Transverse colon (tissue), 4 donors: ENCODE results near the gene KCND2. TPM values are rescaled to one million over a fixed set of nuclear protein-coding genes. Genes with fewer than 3 reads are reported as not detected.

Source experiments
- DNase-seq: peaks from one replicate; pipeline ENCODE4 v3.0.0-alpha.2; 2019
- H3K27ac ChIP-seq, 4 donors: fragments of 200-600 bp; sonication (generic); 2 replicates each; pipeline ENCODE4 v1.5.1; 2016 to 2018; ENCODE audit warnings: inconsistent platforms in 4 of 4
- H3K27me3 ChIP-seq: fragments of 200-600 bp; sonication (generic); 2 replicates; pipeline ENCODE4 v1.5.1; 2017; ENCODE audit warnings: inconsistent platforms
- H3K36me3 ChIP-seq, 4 donors: fragments of 200-600 bp; sonication (generic); 2 replicates each; pipeline ENCODE4 v1.5.1; 2017 to 2019; ENCODE audit warnings: inconsistent platforms in 4 of 4
- H3K4me1 ChIP-seq, 4 donors: fragments of 200-600 bp; sonication (generic); 2 replicates each; pipeline ENCODE4 v1.5.1; 2017 to 2020; ENCODE audit warnings: inconsistent platforms in 4 of 4
- H3K4me3 ChIP-seq, 4 donors: fragments of 200-600 bp; sonication (generic); 1 replicate in 1 of 4; 2 replicates in 3 of 4; pipeline versions ENCODE4 v1.5.1 to v1.6.1; 2017 to 2019; ENCODE audit warnings: inconsistent platforms in 4 of 4
- H3K9me3 ChIP-seq, 2 donors: fragments of 200-600 bp; sonication (generic); 2 replicates each; pipeline ENCODE4 v1.5.1; 2017 to 2019; ENCODE audit warnings: inconsistent platforms in 2 of 2
- CTCF ChIP-seq, 5 experiments: fragments of 200-600 bp in 3 of 5; fragments of 450-650 bp in 2 of 5; sonication (generic) in 3 of 5; IDR thresholded peaks; 1 replicate in 2 of 5; 2 replicates in 3 of 5; pipeline ENCODE4 v1.5.1; 2016 to 2017; ENCODE audit warnings: antibody characterized with exemption in 5 of 5, inconsistent platforms in 3 of 5, mild to moderate bottlenecking in 2 of 5, moderate library complexity in 1 of 5
- EP300 ChIP-seq: sonication (generic); formaldehyde crosslinking; IDR thresholded peaks from one replicate; pipeline ENCODE4 v1.6.1; 2017; ENCODE audit warnings: antibody characterized with exemption, low read depth
- POLR2A ChIP-seq: fragments of 450-650 bp; IDR thresholded peaks from one replicate; pipeline ENCODE4 v1.6.1; 2016; ENCODE audit warnings: antibody characterized with exemption, mild to moderate bottlenecking, moderate library complexity
- POLR2AphosphoS5 ChIP-seq, 3 donors: sonication (generic); formaldehyde crosslinking; IDR thresholded peaks; one replicate each; pipeline ENCODE4 v1.6.1; 2016; ENCODE audit warnings: antibody characterized with exemption in 3 of 3
- WGBS, 2 donors: methylation state at CpG; one replicate each; pipeline ENCODE4 v1.1.5; 2018; ENCODE audit warnings: low coverage in 1 of 2; 5-methylcytosine and 5-hydroxymethylcytosine counted together
- in situ Hi-C, 4 donors: fragments of 200-750 bp; cut with MboI; loops; one replicate each; pipeline versions ENCODE4 v1.15.0 to v1.15.1; 2017; ENCODE audit warnings: low sequenced_read_pairs in 3 of 4, low pct_ligation_motif_present in 1 of 4, low pct_unique_long_range_greater_than_20kb in 1 of 4
- intact Hi-C: fragments of 100-400 bp; cut with DNase I; formaldehyde crosslinking; loops from one replicate; pipeline ENCODE4 v1.15.1; 2023; ENCODE audit warnings: low total_unique reads
- total RNA-seq, 4 donors: library from RNA; depleted of rRNA; stranded (reverse); fragments of >200 nt; gene quantifications; one replicate each; pipeline ENCODE4 v1.1.0, GENCODE V29; 2016

The KCND2 gene
- total RNA-seq, 4 donors from 2014 or later, result 0.14 to 1.00 (median 0.32) TPM; not detected in 1

DNA sequence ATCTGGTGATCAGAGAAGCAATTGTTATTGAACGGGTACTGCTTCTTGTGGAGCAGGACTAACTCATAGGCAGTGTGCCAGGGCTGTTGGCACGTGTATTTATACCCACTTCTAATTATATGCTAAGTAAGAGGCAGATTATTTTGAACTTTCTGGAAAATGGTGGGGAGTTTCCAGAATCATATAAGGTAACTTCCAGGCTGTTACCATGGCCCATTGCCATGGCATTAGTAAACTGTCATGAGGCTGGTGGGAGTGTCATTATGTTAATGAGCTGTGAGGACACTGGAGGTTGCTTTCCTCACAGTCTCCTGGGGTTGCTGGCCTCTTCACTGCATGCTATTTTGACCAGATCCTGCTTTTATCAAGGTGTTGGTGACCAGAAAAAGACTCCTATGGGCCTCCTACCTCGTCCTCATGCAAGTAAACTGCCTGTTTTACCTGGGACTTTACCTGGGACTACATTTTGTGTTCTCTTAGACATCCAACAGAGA lies 122.6 kb downstream of the KCND2 start:
- no peak for DNase-seq
- Histone ChIP-seq H3K4me3 (no peak overlapping the region), H3K4me1 (no peaks in the 10 kb centered on the region), H3K27me3 (no peaks in the 10 kb centered on the region), H3K27ac (no peak overlapping the region), H3K36me3 (no peaks in the 10 kb centered on the region), H3K9me3 (no peaks in the 10 kb centered on the region)
- intact Hi-C loops (no loop called here), in situ Hi-C loops (no loop called here)
- TF ChIP-seq CTCF (IDR thresholded peaks at IDR 0.05), result no peak
- TF ChIP-seq POLR2A, result no peak
- no peak for TF ChIP-seq EP300
- TF ChIP-seq POLR2AphosphoS5 (IDR thresholded peaks at IDR 0.05), result no peak
- WGBS, 2 donors, result 53 to 82% methylated on average over 2 to 3 of the region's 3 CpGs

DNA sequence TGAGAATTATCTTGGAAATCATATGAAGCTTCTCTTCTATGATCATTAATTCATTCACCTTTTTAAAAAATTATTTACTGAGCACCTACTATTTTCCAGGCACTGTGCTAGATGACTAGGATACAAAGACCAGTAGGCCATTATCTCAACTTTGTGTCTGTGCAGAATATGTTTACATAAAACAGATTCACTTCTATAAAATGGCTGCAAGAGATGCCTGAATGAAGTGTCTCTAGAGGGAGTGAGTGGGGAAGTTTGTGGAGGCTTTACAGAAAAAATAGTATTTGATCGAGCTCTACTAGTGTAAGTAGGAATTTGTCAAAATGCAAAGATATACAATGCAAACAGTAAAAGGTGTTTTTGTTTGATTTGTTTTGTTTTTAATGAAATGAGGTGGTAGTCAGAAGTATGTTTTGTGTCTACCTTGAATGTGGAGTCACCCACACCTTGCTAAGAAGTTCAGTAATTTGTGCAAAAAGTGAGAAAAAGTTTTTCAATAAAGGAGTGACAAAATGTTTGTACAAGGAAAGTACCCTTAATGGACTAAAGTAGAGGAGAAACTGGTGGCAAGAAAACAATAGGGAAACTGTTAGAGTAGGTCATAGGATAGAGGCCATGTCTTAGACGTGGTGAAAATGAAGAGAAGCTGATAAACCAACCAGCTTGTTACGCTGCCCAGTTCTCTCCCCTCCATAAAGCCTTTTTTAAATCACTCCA lies 125.5 kb downstream of the KCND2 start:
- in situ Hi-C loops, result no loop called here
- Histone ChIP-seq H3K4me1 (no peaks in the 10 kb centered on the region), H3K36me3 (no peaks in the 10 kb centered on the region), H3K27me3 (no peaks in the 10 kb centered on the region), H3K27ac (no peak overlapping the region), H3K9me3 (no peaks in the 10 kb centered on the region), H3K4me3 (no peak overlapping the region)
- TF ChIP-seq POLR2AphosphoS5 (IDR thresholded peaks at IDR 0.05) (no peak), CTCF (IDR thresholded peaks at IDR 0.05) (no peak), POLR2A (no peak), EP300 (no peak)
- no peak for DNase-seq
- intact Hi-C loops, result no loop called here
- WGBS, 2 donors, result 78 to 80% methylated on average over 3 of the region's 3 CpGs

DNA sequence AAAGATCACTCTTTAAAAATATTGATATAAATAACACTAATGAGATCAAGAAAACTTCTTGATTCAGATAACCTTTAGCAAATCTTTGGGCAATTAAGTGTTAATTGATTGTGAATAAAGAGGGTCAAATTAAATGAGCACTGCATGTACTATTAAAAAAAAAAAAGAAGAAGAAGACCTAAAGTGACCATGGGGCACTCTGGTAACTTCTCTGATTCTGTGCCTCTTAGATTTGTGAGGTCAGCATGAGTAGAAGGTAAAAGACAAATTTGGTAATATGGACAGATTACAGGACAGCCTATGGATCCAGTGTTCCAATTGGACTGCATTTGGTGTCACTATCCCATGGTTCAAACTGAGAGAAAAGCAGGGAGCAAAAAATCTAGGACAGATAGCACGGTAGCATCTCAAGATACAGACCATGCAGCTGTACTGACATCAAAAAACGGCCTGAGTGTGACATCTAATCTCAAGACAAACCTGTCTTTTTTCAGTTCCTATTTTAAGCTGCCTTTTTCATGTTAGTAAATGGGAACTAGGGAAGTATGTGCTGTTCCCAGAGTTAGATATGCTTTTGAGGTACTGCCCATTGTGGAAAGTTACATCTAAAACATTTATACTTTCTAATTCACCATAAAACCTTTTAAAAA lies 128.0 kb downstream of the KCND2 start:
- in situ Hi-C loops (no loop called here), intact Hi-C loops (no loop called here)
- H3K4me1 ChIP-seq, result no peaks in the 10 kb centered on the region
- no peaks in the 10 kb centered on the region for H3K27me3 ChIP-seq
- no peak for TF ChIP-seq POLR2A
- TF ChIP-seq EP300, result no peak
- no peak for TF ChIP-seq POLR2AphosphoS5 (IDR thresholded peaks at IDR 0.05)
- TF ChIP-seq CTCF (IDR thresholded peaks at IDR 0.05), result no peak
- 43 to 45% methylated on average over 2 of the region's 2 CpGs for WGBS, 2 donors
- no peak overlapping the region for H3K4me3 ChIP-seq
- H3K36me3 ChIP-seq, result no peaks in the 10 kb centered on the region
- DNase-seq, result no peak
- H3K9me3 ChIP-seq, result no peaks in the 10 kb centered on the region
- H3K27ac ChIP-seq, result no peak overlapping the region

GRCh38 chr7:120402079-120402767 lies 129.2 kb downstream of the KCND2 start:
- H3K4me3 ChIP-seq, result no peak overlapping the region
- intact Hi-C loops, result no loop called here
- H3K9me3 ChIP-seq, result no peaks in the 10 kb centered on the region
- DNase-seq, result no peak
- WGBS, 2 donors, result 34% methylated on average over 4 of the region's 4 CpGs
- no peak overlapping the region for H3K27ac ChIP-seq
- no peaks in the 10 kb centered on the region for H3K27me3 ChIP-seq
- TF ChIP-seq POLR2A, result no peak
- TF ChIP-seq EP300, result no peak
- no peak for TF ChIP-seq POLR2AphosphoS5 (IDR thresholded peaks at IDR 0.05)
- no peak for TF ChIP-seq CTCF (IDR thresholded peaks at IDR 0.05)
- H3K36me3 ChIP-seq, result no peaks in the 10 kb centered on the region
- in situ Hi-C loops, result no loop called here
- no peaks in the 10 kb centered on the region for H3K4me1 ChIP-seq
